Activated T-helper 9 cell treated with anti-CD3 and anti-CD28 coated beads, Interleukin-2, amount 50 U/mL, for 16 hours (primary cell): ENCODE measurements around the gene CD82.

ENCODE experiments used
- DNase-seq: peaks from one replicate; pipeline ENCODE4 v3.0.0-alpha.2; 2020; ENCODE audit warnings: low read depth

CD82 gene

GRCh38 chr11:44565211-44565952 is at the start of gene CD82:
Gene CD82 (plus strand): TSS chr11:44565663. CDS start chr11:44594663, 29,000 bp downstream.
- DNase-seq, result peak; percentile 97

- DNase-seq, result no peak
Measured at GRCh38 chr11:44516688-44517507, 48.6 kb upstream of the CD82 start.

- DNase-seq, result no peak
Measured at GRCh38 chr11:44517541-44517940, 47.9 kb upstream of the CD82 start.

DNA sequence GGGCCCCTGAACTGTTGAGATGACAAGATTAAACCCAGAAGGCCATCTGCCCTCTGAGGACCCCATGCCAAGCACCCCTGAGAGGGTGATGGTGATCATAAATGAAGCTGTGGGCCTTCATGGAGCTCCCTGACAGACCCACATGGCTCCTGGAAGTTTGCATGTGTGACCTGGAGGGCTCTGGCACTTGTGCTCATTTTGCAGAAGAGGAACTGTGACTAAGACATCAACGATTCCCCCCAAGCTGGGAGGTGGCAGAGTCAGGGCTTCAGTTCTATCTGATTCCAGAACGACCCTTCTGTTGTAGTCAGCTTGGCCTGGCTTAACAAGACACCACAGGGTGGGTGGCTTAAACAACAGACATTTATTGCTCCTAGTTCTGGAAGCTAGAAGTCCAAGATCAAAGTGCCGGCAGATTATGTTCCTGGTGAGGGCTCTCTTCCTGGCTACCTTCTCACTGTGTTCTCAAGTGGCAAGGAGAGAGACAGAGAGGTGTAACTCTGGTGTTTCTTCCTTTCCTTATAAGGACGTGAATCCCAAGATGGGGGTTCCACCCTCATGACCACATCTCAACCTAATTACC is 46.4 kb upstream of the CD82 start:
- DNase-seq, result no peak

DNA sequence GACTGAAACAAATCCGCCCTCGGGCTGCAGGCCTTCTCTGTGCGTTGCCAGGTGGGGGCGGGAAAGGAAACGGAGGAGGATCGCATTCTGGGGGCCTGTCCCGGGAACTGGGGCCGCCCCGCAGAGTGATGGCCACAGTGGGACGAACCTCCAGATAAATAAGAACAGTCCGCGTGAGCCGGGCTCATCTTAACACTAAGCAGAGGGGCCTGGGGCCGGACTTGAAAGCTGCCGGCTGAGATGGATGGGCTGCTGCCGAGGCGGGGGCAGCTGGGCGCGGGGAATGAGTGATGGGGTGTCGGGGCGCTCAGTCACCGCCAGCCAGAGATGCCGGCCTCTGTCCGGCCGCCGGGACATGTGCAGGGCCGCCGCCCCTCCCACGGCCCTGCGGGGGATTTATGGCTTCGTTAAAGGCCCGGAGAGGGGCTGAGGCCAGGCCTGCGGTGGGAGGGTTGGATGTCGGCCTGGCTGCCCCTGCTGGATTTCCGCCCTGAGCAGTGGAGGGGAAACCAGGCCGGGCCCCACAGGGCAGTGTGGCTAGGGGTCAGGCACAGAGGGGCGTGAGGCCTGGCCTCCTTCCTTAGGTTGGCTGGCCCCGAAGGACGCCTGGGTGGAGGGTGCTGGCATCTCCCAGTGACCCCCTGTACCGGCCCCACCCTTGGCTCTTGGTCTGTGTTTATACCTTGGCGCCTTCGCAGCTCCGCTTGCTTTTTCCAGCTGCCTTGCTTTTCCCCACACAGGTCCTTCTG is 45.3 kb upstream of the CD82 start:
- no peak for DNase-seq

- no peak for DNase-seq
Measured at GRCh38 chr11:44521148-44521547, 44.3 kb upstream of the CD82 start.

DNA sequence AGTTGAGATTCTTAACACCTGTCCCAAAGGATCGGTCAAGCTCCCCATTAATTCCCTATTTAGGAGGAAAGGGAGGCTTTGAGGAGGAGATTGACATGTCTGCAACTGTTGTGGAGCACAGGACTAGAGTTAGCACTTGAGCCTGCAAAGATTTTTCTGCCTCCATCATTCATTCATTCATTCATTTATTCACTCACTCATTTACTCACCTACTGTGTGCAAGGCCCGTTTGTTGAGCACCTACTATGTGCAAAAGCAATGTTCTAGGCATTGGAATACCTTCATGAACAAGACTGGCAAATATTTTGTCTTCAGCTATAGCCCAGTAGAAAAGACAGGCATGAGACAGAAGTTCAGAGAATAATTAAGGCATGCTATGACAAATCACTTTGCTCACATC is 43.2 kb upstream of the CD82 start:
- no peak for DNase-seq

DNA sequence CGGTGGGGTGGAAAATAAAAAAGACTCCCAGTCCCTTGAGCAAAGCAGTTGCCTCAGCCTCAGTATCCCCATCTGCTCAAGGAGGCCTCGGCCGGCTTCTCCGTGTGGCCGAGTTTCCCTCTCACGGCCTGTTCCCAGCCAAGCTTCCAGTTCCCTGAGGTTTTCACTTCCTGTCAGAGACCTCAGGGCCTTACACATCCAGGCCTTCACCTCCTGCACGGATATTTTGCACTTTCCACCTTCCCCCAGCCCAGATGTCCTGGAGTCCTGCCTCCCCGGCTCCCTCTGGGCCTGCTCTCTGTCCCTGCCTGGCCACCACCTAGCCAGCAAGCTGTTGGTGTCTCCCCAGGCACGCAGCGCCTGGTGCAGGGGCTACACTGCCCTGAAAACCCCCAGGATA is 41.1 kb upstream of the CD82 start:
- DNase-seq, result no peak

DNA sequence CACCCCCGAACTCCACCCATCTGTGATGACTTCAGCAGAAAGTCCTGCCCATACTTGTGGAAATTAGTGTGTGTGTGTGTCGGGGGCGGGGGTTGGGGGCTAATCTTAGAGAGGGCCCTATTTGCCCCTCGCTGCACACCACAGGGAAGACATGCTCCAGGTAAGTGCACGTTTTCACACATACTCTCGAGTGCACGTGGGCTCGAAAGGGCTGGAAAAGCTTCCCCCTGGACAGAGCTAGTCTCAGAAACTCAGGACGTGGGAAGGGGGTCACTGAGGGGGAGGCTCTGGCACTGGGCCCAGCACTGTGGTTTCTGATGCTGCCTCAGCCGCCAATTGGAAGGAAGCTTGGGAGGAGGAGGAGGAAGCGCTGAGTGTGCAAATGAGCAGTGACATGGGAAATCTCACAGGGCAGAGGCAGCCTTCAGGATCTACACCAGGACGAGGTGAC is 40.7 kb upstream of the CD82 start:
- no peak for DNase-seq

DNA sequence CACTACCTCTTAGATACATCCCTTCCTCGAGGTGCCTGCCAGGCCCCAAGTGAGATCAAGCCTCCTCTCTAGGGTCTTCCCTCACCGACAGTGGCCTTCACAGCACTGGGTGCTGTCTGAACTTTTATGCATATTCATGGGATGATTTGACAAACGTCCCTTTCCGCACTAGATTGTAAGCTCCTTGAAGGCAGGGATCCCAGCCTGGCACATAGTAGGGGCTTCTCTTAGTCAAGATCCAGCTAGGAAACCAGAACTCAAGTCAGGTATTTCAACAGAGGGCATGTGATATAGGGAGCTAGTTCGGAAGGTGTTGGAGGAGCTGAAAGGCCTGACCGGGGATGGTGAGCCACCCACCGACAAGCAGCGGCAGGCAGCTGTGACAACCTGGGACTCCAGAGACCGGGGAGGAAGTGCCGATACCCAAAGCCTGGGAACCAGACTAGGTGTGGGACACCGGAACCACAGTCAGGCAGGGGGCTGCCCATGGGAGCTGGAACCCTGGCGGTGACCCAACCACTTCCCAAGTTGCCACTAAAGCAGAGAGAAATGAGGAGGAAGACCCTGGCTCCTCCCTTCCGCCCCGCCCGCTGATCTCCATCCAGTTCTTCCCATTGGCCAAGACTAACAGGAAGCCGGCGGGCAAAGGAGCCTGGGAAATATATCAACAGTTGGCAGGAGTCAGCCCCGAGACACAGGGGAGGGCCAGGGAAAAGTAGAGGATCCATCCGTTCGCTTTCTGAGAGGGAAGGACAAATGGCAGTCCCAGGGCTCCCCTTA is 39.8 kb upstream of the CD82 start:
- no peak for DNase-seq

DNA sequence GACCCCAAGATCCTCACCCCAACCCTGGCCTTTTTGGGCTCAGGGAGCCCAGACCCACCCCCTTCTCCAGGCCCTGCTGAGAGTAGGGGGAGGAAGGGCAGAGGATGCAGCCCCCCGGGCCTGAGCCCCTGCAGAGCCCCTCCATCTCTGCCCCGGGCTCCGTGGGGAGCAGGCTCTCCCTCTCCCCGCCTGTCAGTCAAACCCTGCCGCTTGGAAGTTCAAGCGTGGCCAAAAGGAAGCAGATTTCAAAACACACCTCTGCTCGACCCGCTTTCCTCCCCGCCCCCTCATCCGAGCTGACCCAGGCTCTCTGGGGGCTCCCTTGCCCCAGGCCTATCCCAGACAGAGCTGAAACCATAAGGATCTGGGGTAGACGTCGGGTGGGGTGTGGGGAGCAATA is 39.0 kb upstream of the CD82 start:
- DNase-seq, result no peak

DNA sequence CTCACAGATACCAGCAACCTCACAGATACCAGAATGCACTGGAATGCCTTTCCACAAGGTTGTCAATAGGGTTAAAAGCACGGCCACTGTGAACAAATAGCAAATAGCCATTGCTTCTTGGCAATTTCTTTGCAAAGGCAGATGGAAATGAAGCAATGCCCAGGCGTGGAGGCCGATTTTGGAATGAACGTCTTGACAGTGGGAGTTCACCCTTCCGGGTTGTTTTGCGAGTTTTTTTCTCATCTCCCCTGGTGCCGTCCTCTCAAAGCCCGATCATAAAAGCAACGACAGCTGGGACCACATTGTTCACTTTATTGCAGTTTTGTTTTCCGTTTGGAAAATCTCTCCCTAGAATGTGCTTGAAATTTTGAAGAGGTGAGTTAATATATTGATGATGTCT is 38.0 kb upstream of the CD82 start:
- DNase-seq, result no peak

DNA sequence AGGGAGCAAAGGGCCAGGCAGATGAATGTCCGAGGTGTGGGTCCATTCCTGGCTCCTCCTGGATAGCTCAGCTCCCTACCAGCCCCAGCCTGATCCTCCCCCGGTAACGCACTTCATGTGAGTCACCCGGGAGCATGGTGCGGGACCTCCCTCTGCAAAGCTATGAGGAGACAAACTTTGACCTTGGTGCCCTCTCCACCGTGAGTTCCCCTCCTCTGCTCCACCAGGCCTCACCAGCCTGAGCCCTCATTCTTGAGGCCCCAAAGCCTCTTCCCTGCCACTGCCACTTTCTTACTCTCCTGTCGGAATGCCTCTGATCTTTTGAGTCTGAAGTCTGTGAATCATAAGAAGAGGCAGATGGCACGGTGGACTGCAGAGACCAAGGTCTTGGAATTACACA is 37.4 kb upstream of the CD82 start:
- no peak for DNase-seq

GRCh38 chr11:44528581-44528980 is 36.9 kb upstream of the CD82 start:
- DNase-seq, result no peak

DNA sequence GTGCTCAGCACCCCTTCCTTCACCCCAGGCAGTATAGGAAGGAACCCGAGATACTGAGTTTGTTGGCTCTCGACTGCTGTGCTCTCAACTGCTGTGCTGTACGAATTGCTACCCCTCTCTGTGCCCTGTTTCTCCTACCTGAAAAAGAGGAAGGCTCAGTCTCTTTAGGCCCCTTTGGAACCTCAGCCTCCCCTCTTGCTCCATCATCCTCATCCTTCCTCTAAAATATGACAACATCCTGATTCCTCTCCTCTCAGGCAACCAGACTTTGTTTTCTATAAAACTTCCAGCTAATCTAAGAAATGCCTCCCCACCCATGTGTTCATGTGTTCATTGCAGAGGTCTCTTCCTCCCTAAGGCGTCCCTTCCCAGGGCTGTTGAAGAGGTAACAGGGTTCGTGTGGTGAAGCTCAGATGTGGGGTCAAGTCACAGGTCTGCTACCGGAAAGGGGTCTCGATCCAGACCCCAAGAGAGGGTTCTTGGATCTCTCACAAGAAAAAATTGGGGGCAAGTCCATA is 35.5 kb upstream of the CD82 start:
- DNase-seq, result no peak

DNA sequence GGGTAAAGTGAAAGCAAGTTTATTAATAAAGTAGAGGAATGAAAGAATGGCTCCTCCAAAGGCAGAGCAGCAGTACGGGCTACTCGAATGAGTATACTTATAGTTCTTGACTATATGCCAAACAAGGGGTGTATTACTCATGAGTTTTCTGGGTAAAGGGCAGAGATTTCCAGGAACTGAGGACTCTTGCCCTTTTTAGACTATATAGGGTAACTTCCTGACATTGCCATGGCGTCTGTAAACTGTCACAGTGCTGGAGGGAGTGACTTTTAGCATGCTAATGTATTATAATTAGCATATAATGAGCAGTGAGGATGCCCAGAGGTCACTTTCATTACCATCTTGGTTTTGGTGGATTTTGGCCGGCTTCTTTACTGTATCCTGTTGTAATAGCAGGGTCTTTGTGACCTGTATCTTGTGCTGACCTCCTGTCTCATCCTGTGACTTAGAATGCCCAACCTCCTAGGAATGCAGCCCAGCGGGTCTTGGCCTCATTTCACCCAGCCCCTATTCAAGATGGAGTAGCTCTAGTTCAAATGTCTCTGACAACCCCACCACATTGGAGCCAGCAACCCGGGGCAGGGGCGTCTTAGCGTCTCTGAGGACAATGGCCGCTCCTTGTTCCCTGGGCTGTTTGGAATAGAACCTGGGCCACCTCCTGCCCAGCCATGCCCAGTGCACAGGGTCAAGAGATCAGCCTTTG is 34.9 kb upstream of the CD82 start:
- DNase-seq, result no peak

DNA sequence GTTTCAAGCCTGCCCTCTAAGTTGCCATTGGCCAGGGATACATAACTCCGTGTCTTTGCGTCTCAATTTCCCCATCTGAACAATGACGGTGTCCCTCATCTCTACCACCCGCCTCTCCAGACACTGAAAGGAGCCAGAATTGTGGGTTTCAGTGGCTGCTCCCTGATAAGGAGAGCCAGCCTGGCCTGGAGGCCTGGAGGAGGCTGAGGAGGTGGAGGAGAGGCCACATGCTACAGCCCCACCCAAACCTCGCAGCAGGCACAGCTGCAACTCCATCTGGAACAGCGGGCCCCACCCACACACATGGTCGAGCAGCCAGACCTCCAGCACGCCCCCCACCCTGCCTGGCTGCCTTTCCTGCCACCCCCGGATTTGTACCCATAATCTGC is 34.4 kb upstream of the CD82 start:
- no peak for DNase-seq

- no peak for DNase-seq
Measured at GRCh38 chr11:44531636-44532035, 33.8 kb upstream of the CD82 start.

DNA sequence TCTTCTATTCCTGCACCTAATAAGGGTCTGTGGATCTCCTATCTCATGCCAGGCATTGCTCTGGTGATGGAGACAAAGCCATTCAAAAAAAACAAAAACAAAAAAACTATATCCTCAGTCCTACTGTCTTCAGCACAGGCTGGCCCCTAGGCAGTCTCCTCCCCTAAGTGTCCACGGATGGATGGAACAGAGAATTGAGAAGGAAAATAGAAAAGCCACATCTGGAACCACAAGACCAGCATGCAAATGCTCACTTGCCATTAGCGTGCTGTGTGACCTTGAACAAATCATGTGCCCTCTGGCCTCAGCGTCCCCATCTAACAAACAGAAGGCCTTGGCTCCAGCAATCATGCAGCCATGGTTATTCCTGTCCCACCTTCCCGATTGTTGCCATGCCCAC is 32.7 kb upstream of the CD82 start:
- DNase-seq, result no peak

GRCh38 chr11:44533921-44534711 is 31.3 kb upstream of the CD82 start:
- no peak for DNase-seq
